NCI-H2171 (cell line): ENCODE data around the gene CRABP2.
A peak's percentile ranks its signal among the peaks of the same experiment; 100 is the strongest.

Experiments
- DNase-seq: peaks from one replicate; lab custom pipeline; 2025; lab: John Stamatoyannopoulos, UW

CRABP2 gene

DNA sequence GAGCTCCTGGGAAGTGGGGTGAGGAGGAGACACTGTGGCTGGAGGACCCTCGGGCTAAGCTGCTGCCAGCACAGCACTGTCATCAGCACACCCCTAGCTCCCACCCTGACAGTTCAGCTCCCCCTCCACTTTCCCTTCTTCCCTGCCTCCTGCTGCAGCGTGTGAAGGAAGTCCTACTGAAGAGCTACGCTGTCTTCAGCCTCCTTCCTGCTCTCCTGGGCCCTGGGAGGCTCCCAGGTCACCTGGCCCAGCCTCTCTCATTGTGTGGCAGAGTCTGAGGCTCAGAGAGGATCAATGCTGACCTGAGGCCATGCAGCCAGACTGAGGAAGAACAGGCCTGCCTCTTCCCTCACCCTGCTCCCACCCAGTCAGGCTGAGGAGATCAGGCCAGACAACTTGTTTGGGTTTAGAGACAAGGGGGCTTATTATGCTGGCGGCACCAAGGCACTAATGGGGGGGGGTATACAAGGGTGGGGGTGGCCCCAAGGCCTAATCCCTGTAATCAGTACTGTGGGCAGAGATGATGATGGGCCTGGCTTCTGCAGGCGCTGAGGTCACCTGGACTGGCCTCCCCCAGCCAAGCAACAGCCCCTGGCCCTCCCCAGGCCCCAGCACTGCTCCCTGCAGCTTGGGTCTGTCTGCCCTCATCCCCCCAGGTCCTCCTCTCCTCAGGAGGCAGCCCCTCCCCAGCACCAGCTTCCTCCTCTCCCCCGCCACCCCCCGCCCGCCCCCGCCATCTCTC is 37.2 kb downstream of the CRABP2 start:
- no peak for DNase-seq

GRCh38 chr1:156667610-156667967 is 37.8 kb downstream of the CRABP2 start:
- no peak for DNase-seq

DNA sequence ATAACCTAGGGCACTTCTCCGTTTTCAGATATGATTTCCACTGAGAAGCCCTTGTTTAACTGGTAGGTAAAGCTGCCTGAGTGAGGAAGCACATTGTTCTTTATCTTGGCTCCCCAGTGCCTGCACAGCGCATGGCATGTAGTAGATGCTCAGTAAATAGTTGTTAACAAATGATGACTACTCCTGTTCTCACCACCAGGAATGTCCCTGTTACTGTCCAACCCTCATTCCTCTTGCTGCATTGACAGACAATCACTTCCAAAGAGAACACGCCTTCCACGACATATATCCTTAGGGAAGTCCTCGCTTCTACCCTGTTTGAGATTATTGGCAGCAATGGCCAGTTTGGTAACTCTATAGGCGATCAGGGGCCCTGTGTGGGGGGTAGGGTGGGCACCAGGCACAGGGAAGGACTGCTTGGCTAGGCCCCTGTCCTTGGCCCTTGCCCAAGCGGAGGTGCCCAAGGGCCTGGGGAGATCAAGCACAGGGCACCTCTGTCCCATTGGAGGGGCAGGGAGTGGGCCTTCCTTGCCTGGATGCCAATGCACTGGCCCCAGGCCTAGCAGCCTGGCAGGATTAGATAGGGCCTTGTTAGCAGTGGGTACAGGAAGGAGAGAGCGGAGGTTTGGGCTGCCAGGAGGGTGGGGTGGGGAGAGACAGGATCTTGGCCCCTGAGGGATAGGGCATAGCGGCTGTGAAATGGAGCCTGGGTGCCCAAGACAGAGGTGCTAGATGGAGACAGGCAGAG is 38.3 kb downstream of the CRABP2 start:
- no peak for DNase-seq

- no peak for DNase-seq
These were observed 39.8 kb downstream of the CRABP2 start for GRCh38 chr1:156665539-156665938.

DNA sequence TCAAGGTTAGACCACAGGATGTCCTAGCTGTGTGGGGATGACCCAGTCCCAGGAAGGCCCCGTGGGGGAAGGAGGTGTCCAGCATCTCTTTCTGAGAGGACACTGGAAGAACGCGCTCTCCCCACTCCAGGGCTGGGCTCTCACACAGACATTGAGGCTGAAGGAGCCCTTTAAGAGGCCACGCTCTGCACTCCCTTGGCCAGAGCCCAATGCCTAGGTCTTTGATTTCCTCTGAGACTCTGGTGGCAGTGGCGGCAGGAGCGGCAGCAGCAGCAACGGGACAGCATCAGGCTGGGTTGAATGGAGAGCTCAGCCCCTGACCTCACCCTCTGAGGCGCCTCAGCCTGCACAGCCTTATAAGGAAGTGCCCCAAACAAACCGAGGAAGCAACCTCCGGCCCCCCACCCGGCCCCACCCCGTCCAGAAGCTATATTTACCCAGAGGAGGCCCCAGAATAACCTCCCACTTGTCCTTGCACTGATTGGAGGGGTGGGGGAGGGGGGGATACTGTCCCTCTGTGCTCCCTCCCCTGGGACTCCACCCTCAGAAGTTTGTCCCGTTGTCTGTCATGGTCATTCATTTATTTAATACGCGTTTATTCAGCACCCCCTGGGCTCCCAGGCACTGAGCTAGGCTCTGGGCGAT is 40.5 kb downstream of the CRABP2 start:
- no peak for DNase-seq

DNA sequence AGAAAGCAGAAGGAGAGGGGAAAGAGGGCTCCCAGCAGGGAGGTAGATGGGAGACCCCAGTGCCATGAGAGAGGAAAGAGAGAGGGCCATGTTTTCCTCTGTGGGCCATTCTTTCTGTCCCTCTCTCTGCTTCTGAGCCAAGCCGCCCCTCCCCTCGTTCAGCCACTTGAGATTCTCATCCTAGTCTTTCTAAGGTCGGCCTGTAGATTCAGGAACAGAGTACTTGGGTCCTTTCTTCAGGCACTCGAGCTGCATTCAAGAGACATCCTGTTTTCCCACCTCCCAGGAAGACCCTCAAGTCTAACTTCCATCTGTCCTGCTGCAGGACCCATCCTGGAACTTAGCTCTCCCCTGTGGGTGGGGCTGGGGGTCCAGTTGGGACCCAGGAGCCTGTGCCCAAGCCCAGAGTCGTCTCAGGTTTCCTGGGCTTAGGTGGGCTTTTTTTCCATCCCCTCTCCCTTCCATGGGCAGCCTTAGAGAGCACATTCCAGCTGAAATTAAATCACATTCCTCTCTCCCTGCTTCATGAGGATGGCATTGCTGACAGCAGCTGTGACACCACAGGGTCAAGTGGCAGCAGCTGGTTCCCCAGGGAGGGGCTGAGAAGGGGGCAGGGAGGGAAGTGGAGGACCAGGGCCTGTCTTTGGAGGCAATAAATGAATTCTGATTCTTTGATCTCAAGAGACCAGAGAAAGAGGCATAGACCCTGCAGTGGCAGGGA is 41.2 kb downstream of the CRABP2 start:
- DNase-seq, result no peak

DNA sequence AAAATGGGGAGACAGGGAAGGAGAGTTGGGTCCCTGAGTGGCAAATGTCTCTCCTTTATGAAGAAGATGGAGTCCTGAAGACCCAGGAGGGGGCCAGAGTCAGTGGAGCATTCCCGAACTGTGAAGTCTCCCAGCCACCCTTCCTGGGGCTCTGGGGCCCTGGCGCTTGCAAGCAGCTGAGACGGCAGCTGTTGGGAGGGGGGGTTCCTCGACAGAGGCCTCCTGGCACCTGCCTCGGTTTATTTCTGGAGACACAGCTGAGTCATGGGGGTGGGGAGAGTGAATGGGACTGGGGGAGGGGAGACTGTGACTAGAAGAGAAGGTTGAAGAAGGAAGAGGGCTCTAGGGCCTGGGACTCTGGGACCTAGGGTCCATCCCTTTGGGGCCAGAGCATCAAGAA is 42.2 kb downstream of the CRABP2 start:
- peak; percentile 85 for DNase-seq

GRCh38 chr1:156662800-156663055 is 42.7 kb downstream of the CRABP2 start:
- no peak for DNase-seq

DNA sequence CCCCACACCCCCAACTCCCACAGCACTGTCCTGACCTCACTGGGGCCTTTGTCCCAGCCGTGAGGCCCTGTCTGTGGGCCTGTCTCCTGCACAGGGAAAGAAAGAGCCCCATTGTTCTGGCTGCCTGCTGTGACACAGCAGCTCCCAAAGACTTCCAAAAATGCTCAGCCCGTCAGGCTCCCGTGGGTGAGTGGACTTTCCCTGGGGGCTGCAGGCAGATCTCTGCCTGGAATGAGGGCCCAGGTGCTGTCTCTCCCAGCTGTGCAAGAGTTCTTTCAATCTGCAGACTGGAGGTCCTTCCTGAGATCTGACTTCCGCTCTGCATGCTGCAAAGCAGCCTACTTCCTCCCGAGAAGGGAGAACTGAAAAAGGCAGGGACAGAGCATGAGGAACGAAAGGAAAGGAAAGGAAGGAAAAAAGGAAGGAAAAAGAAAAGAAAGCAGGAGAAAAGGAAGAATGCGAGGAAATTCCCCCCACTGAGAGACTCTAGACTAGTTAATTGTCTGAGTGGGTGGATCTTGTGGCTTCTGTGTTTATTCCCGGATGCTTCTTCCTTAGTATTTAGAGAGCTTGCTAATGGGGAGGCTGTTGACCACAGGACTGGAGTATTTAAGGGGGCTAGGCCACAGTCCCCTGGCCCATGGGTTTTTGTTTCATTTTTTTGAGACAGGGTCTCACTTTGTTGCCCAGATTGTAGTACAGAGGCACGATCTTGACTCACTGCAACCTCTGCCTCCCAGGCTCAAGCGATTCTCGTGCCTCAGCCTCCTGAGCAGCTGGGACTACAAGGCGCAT is 43.2 kb downstream of the CRABP2 start:
- DNase-seq, result no peak

DNA sequence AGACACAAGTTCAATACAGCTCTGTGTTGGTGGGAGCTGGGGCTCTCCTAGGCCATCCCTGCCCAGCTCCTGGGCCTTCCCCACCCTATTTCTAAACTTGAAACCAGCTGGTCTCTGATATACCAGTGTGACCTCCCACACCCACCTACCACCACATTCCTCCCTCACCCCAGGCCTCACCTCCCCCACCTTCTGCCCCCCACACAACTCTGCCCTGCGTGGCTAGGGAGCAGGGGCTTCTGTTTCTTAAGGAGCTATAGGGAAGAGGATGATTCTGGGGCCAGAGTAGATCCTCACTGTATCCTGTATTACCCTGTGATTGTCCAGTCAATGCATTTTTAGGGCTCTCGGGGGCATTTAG is 44.7 kb downstream of the CRABP2 start:
- no peak for DNase-seq

DNA sequence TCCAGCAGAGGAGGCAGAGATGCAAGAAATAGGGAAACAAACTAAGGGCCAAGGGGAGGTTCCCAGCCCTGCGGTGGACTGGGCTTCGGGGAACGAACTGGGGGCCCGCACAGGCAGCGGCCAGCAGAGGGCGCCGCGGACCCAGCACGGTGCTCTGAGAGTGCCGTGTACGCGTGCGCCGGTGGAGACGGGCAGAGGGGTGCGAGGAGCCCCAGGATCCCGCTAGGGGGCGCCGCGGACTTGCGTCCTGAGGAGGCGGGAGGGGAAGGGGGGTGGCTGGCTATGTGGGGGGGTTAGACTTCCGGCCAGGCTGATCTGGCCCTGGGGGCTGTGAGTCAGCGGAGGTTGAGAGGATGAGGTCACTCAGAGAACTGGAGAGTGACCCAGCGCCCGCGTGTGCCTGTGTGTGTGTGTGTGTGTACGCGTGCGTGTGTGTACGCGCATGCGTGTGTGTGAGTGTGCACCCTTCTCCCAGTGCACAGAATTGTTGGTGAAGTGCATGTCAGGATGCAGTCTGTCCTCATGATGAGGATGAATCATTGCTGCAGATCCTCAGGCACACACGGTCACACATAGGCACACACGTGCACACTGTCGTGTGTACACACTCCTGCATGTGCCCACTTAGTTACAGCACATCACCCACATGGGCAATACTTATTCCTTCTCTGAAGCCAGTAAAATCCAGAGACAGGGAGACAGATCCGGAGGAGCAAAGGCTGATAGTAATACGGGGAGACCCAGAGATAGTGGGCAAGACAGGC is 45.2 kb downstream of the CRABP2 start:
- DNase-seq, result peak; percentile 88

GRCh38 chr1:156659661-156659987 is 45.8 kb downstream of the CRABP2 start:
- no peak for DNase-seq

GRCh38 chr1:156658945-156659574 is 46.3 kb downstream of the CRABP2 start:
- no peak for DNase-seq

DNA sequence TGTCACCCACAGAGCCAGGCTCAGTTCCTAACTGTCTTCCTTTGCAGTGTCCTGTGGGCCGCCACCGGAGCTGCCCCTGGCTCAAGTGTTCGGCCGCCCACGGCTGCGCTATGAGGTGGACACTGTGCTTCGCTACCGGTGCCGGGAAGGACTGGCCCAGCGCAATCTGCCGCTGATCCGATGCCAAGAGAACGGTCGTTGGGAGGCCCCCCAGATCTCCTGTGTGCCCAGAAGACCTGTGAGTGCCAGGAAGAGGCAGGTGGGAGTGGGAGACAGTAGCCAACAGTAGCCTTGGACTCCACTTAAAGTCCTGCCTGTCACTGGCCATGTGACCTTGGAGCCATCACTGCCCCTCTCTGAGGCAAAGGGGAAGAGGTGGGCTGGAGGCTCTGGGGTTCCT is 46.9 kb downstream of the CRABP2 start:
- DNase-seq, result no peak

DNA sequence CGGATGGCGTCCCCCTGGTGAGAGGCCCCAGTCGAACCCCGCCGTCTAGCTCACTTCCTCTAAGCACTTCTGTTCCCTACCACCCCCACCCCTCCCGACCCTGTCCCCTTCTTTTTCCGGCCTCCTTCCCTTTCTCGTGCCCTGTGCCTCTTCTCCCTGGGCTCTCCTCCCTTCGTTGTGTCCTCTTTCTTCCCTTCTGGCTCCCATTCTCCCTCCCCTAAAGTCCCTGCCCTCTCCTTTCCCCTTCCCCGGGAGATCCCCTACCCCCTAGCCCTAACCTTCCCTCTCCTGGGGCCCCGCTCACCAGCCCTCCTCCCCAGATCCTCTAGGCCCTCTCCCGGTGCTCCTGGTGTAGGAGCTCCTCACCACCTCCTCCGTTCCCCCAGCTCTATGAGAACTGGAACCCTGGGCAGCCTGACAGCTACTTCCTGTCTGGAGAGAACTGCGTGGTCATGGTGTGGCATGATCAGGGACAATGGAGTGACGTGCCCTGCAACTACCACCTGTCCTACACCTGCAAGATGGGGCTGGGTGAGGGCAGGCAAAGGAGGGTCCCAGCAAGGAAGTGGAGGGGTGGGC is 47.6 kb downstream of the CRABP2 start:
- DNase-seq, result no peak

DNA sequence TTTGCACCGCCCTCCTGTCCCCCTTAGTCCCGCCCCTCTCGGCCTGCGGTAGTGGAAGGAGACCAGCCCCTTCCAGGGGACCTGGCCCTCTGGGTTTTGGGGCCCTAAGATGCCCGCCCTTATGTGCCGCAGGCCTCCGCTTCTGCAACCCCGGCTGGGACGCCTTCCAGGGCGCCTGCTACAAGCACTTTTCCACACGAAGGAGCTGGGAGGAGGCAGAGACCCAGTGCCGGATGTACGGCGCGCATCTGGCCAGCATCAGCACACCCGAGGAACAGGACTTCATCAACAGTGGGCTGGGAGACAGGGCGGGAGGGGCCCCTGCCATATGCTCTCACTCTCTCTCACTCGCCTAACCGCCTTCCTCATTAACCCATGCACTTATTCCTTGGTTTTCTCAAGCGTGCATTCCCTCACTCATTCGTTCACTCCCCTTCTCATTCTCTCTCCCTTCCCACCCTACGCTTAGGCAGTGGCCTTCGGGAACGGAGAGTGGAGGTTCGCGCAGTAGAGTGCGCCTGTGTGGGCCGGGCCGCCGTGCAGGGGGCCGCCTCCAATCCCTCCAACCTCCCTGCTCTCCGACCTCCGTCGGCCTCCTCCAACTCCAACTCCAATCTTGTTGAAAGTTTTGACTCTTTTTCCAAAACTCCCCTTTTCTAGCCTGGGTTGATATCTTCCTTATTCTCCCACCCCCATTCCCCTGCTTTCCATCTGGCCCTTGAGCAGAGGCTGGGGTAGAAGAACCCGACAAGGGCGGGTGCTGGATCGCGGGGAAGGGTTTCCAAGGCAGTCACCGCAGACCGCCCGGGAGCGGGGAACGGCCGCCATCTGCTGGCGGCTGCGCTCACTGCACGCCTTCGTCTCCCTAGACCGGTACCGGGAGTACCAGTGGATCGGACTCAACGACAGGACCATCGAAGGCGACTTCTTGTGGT is 48.3 kb downstream of the CRABP2 start:
- DNase-seq, result peak; percentile 46

DNA sequence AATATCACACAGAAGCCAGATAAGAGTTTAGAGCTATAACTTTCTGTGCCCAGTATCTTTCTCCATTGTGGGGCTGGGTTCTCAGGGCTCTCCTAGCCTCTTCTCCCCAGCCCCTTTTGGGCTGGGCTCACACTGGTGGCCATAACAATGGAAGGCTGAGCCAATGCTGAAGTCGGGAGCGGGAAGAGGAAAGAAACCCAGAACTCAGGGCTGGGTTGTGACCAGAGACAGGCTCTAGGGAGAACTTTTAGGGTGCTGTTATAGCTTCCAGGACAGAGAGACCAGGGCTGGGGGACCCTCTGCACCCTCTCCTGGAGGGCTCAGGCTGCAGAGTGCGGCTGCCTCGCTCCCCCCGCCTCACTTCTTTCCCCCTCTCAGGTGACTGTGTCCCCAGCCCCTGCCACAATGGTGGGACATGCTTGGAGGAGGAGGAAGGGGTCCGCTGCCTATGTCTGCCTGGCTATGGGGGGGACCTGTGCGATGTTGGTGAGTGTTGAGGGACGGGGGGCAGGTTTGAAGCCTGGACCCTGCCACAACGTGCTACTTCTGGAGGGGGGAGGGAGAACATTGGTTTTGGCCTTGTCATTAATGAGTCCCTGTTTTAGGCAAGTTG is 49.4 kb downstream of the CRABP2 start:
- DNase-seq, result no peak

DNA sequence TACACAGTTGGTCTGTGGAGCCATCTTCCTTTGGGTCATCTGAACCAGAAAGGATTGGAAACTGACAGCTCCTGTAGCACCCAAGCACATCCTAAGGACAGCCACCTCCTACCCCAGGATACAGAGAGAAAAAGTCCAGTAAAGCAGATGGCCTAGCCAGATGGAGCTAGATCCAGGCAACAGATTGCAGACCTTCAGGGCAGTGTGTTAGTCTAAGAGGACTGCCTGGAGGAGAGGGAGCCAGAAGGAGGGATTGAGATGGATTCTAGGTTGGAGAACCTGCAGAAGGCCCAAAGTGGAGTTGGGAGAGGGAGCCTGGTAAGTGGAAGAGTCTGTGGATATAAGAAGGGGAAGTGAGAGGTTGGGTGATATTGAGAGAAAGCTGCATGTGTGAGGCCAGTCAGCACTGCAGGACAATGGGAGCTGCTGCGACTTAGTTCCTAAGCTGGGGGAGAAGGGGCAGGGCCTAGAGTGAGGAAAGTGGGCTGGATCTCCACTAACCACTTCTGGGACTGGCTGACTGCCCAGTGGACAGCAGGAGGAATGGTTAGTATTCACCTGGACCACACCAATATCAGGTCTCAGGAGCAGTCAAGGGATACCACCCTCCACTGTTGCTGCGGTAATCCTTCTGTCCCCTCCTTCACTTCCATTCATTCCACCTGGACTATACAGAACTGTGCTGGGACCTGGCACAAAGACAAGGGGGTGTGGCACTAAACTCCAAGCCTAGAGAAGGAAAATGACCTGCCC is 50.1 kb downstream of the CRABP2 start:
- DNase-seq, result no peak
